Measurements from ENCODE around the gene CD93.

The CD93 gene

DNA sequence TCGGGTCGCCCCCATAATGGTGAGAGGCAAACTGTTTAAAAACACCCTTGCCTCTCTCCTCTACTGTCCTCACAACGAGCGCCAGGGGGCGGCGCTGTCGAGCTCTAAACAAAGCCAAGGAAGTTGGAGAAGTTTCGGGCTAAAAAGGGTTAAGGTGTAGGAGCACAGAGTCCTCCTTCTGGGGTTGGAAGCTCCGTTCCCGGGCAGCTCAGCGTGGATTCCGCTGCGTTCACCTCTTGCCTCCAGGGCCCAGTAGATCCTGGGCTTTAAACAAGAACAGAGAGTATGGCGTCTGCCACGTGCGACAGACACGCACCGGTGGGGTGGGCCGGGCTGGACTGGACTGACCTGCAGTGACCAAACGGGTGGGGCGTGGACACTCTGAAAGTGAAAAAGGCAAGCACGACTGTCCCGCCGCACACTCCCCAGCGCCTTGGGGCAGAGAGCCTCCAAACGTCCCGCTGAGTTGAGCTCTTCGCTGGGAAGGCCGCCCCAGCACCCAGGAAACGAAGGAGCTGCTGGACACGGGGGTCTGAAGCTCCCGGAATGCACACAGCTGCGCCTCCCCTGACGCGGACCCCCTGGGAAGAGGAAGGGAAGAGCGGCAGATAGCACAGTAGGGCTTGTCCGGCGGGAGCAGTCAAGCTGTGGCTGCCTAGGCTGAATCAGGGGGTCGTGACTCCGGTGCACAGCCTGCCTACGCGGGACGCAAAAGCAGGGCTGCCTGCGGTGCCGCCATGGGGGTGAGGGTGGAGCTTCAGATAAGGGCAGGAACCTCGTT, 35.1 kb downstream of the CD93 start:
- DNase-seq = peak; percentile 59

DNA sequence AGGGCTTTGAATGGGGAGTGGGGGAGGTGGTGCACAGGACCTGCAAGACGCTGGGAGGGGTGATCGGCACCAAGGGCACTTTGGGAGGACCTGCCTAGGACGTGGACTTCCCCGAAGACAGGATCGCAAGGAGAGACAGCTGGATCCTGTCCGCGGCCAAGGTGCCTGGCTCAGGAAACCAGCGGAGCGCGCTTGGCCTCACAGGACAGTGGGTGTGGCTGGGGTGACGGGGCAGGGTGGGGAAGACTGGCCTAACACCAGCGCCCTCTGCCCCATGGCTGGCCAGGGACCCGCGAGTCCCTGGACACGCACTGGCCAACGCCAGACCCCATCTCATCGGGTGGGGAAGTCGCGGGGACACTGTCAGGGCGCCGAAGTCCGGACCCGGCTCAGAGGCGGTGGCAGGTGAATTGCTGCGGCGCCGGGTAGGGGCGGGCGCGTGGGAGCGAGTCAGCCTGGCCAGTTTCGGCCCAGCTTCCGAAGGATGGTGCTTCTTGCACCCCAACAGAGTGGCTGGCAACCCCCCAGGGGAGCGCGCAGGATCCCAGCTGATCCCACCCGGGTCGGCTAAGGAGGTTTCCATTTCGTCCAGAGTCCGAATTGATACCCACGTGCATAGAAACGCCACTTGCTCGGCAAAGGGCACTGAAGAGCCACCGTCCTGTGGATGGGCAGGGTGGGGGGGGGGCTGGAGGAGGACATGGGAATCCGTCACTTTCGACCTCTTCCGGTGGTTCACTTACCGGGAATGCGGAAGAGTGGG, 35.9 kb downstream of the CD93 start:
- peak; percentile 20 for DNase-seq

DNA sequence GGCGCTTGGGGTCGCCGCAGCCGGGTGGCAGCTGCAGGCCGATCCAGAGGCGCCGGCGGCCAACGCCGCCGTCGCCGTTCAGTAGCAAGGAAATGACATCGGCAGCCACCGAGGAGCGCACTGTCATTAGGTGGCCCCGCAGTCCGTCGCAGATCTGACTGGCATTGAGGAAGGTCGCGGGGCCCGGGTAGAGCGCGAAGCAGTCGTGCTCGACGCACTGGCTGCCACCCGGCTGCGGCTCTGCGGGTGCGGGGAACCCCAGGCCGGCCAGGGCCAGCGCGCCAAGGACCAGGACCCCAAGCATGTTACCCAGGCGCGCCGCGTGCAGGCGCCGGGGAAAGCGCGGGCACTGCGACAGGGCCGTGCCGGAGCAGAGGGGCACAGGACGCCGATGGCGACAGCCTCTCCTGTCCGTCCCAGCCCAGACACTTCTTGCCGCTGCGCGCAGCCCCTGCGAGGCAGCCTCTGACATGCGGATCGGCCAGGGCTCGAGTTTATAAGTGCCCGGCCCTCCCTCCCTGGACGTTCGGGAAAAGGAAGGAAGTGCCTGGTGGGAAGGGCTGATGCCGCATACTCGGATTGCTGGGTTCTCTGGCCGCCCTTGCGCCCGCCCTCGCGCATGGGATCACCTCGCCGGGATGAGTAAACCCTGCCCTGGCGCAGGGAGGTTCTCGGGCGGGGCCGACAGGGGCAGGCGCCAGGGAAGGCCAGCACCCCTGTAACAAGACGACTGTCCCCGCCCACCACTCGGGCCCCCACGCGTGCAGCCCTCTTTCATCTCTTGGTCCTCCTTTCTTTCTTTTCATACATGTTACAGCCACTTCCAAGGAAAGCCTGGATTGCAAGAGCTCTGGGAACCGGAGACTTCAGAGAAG, 36.7 kb downstream of the CD93 start, which contains the start of gene THBD:
Gene THBD, minus strand, starts transcription at position 472 of the 875 bp plus-strand sequence. Its CDS starts 168 bp downstream, at position 304.
- DNase-seq = peak; percentile 52

DNA sequence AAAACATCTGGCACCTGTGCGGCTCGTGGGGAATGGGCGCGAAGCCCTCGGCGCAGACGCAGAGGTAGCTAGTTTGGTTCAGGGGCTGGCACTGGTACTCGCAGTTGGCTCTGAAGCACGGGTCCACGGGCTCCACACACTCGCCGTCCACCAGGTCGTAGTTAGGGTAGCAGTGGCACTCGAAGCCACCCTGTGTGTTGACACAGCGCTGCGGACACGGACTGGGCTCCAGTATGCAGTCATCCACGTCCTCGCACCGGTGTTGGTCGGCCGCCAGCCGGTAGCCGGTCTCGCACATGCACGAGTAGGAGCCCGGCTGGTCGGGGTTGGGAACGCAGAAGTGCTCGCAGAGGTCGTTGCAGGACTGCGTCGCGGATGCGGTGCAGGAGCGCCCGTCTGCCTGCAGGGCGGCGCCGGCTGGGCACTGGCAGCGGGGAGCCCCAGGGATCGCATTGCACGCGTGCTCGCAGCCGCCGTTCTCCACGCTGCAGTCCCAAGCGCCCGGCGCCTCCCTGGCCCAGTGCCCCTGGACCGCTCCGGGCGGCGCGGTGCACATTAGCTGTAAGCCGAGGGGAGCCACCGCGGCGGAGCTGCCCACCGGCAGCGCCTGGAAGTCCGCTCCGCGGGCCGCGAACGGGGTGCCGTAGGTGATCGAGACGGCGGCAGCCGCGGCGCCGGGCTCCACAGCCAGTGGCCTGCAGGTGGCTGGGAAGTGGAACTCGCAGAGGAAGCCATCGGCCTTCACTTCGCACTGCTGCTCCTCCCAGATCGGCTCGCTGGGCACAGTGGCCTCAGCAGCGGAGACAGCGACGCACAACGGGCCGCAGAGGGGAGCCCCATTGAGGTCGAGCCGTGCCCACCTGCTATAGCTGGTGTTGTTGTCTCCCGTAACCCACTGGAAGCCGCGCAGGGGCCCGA, 37.6 kb downstream of the CD93 start:
- peak; percentile 12 for DNase-seq

DNA sequence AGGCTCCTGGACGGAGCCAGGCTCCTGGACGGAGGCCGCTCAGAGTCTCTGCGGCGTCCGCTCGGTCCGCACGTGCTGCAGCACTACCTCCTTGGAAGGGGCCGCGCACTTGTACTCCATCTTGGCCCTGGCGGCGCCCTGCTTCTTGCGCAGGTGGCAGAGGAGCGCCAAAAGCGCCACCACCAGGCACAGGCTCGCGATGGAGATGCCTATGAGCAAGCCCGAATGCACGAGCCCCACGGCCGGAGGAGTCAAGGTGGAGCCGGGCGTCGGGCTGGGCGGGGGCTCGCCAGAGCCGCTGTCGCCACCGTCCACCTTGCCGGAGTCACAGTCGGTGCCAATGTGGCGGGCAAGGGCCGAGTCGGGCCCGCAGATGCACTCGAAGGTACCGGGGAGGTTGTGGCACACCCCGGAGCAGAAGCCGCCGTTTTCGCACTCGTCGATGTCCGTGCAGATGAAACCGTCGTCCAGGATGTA, 38.3 kb downstream of the CD93 start:
- no peak for DNase-seq

DNA sequence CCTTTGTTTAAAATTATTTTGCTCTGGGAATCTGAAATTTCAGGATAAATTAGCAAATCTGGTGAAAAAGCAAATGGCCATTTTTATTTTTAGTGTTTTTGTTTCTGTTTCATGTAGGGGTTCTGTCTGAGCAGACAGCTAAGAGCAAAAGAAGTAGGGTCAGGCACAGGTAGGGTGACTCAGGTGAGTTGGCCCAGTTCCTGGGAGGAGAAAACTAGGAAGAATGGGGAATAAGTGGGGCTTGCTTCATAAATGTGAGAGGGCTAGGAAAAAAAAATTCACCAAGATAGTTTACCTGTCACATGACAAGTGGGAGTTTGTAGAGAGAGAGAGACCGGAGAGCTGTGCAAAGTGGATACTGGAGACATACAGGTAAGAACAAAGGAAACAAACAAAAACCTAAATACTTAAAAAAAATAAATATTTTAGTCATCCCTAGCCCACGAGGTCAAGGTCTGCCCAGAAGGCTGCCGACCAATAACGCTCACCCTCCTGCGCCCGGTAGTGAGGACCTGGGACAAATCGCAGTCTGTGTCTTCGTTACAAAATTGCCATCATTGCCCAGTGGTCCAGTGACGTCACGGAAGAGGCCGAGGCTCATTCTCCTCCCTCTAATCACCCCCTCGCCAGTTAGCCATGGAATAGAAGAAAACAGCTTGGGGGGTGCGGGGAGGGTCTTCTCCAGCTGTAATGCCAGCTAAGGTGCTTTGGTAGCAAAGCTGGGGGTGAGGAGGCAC, 39.0 kb downstream of the CD93 start:
- no peak for DNase-seq

DNA sequence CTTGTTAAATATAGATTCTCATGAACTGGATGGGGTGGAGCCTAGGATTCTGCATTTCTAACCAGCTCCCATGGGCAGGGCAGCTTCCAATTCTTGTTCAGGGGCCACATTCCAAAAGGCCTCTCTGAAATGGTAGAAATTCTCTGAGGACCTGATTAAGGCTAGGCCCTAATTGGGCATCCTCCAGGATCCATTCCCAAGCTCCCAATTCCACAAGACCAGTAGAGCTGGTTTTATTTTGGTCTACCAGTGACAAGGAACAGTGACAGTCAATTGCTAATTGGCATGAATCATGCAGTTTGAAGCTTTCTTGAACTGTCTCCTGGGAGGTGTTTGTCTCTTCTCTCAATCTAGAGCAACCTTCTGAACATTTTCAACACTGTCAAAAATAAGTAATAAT, 39.7 kb downstream of the CD93 start:
- DNase-seq = no peak

DNA sequence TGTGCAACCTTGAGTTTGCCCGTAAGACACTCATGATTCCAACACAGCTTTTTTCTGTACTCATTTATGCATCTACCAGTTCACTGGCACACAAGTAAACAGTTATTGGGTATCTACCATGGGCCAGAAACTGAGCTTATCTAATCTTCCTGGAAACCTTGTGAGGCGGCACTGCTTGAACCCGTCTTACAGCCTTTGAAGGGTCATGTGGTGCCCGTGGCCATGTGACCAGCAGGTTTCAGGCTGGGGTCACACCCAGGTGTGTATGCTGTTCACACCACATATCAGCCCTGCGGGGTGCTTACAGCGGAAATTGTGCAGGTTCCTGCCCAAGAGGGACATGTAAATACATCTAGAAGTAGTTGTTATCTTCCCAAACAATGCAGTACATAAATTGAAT, 42.7 kb downstream of the CD93 start:
- DNase-seq = no peak

DNA sequence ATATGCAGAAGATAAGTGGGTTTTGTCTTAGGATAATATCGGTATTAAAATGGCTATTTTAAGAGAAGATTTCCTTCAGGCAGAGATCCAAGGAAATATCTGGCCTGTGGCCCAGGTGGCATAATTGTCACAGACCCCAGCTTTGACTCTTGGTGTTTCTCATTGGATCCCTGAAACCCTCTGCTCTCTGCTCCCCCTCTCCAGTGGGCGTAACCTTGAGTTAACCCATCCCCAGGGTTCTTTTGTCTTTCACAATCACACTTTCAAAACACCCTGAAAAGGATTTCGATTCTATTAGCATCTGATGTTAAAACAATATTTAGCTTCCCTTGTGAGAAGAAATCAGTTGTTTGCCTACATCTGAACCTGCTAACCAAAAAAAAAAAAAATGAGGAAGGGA, 43.9 kb downstream of the CD93 start:
- DNase-seq = no peak

DNA sequence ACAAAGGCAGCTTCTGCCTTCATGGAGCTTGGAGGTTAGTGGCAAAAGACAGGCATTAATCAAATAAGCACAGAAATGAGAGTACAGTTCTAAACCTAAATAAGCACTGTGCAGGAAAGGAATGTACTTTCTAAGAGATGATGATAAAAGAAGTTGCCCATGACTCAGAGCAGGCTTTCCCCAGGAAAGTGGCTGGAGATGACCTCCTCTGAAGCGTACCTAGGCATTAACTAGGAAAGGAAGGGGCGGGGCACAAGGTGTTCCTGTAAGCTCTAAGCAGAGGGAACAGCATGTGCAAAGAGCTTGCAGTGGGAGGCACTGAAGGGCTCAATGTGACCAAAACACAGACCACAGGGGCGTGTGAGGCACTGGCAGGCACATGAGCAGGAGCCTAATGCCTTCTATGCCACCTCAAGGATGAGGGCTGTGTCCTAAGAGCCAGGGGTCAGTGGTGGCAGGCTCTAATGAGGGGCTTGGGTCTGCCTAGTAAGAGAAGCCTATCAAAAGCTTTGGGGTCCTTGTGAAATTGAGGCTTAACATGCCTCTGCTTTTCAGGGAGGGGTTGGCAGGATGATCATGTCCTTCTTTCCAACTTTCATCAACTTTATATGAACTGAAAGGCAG, 46.1 kb downstream of the CD93 start:
- no peak for DNase-seq

DNA sequence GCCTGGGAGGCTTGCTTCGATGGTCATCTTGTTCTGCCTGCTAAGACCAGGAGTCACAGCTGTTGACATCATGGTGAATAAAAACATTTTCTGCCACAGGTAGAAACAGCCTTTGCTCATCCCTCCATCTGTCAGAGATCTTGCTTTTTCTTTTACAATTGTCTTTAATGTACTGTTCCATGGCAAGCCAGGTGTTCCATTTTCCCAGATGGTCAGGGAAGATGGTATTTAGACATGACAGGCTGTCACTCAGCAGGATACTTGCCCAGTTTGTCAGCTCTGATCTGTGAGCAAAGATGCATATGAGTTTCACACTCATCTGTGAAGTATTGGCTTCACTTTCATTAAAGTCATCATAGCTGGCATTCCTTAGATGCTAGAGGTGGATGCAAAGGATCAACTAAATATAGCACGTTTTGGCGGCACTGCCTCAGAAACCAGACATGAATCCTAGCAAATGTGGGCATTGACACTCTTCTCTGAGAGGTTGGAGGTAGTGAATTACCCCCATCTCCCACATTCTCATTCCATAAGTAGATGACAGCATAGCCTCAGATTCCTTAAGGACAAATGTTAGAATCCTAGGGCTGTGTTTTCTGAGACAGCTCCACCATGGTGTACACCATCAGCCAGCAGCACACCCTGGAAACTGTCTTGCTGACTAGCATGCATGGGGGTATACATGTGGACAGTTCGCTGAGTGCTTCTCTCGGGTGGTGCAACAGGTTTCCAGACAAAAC, 46.8 kb downstream of the CD93 start:
- DNase-seq = no peak

DNA sequence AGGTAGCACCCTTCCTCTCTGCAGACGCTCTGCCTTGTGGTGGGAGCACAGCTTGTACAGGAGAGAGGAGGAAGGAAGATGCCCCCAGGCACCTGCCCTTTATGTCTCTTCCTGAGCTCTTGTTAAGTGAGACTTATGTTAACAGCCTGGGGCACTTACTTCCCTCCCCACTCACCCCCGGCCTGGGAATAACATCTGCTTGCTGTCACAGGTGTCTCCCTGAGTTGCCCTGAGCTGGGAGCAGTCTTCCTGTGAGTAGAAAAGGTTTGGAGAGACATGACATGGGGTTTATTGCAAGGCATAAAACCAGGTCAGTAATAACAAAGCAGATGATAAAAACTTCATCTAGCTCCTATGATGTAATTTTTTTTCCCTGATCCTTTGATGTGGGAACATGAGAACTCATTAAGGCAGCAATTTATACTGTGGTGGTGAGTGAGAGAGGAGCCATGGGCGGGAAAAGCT, 49.1 kb downstream of the CD93 start:
- DNase-seq = no peak

DNA sequence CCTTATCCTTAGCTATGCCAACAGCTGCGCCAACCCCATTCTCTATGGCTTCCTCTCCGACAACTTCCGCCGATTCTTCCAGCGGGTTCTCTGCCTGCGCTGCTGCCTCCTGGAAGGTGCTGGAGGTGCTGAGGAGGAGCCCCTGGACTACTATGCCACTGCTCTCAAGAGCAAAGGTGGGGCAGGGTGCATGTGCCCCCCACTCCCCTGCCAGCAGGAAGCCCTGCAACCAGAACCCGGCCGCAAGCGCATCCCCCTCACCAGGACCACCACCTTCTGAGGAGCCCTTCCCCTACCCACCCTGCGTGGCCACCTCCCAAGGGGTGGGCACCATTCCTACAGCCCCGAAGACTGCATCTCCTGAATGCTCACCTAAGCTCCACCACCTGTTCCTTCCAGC, 49.8 kb downstream of the CD93 start:
- no peak for DNase-seq

DNA sequence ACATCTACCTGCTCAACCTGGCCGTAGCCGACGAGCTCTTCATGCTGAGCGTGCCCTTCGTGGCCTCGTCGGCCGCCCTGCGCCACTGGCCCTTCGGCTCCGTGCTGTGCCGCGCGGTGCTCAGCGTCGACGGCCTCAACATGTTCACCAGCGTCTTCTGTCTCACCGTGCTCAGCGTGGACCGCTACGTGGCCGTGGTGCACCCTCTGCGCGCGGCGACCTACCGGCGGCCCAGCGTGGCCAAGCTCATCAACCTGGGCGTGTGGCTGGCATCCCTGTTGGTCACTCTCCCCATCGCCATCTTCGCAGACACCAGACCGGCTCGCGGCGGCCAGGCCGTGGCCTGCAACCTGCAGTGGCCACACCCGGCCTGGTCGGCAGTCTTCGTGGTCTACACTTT, 50.4 kb downstream of the CD93 start:
- no peak for DNase-seq

DNA sequence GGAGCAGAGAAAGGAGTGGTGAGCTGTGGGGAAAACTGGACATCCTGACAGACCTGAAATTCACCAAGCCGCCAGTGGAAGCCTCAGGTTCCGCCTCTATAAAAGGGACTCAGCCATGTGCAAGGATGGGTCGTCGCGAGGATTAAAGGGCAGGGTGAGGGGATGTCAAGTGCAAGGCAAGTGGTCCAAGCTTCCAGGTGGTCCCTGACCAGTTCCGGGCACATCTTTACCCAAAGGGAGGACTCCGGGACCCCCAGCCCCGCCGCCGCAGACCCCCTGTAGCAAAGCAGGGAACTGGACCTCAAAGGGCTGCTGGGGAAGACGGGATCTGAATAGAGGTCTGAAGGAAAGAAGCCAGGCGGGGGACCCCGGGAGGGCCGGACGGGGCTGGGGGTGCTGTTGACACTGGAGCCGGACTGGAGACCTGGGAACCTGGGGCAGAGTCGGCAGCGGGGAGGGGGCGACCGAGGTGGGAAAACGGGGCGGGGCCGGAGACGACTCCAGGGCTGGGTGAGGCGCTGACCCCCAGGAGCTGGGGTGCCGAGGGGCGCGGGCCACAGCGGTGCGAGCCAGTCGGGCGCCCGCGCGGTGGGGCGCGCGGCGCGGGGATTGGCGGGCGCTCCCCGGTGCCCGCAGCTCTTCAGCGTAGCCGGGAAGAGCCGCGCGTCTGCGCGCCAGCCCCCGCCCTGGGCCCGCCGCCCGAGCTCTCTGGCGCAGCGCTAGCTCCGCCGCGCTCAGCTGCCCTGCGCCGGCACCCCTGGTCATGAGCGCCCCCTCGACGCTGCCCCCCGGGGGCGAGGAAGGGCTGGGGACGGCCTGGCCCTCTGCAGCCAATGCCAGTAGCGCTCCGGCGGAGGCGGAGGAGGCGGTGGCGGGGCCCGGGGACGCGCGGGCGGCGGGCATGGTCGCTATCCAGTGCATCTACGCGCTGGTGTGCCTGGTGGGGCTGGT, 51.1 kb downstream of the CD93 start, which contains the start of gene SSTR4:
Gene SSTR4, plus strand, starts transcription at position 592 of the 951 bp plus-strand sequence. Its CDS starts 172 bp downstream, at position 764.
- no peak for DNase-seq

DNA sequence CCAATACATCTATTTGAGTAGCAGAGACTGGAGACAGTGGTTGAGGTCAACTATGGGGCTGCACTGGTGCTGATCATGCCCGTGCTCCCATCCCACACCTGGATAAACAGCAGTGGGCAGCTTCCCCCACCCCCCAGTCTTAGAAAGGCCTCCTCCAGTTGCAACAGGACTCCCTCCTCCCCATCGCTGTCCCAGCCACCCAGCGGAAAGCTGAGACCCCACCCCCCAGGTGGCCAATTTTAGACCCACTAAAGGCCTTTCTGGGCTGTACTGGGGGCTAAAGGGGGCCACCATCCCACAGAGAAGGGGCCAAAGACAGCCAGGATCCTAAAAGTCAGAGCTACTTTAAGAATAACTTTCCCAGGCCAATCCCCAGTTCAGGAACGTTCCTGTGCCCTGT, 52.2 kb downstream of the CD93 start:
- DNase-seq = no peak

DNA sequence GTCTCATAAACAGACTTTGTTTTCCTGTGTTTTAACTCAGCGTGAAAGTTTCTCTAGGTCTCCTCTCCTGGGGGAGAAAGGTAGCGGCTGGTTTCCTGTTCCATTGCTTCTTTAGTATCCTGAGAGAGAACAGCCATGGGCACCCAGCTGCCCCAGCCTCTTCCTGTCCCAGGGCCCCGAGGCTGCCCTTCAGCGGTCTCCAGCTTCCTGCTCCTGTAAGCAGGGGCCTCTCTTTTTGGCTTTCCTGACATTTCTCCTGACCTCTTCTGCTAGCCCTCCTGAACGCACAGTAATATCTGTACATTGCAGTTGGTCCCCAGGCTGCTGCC, 53.4 kb downstream of the CD93 start:
- DNase-seq = no peak

DNA sequence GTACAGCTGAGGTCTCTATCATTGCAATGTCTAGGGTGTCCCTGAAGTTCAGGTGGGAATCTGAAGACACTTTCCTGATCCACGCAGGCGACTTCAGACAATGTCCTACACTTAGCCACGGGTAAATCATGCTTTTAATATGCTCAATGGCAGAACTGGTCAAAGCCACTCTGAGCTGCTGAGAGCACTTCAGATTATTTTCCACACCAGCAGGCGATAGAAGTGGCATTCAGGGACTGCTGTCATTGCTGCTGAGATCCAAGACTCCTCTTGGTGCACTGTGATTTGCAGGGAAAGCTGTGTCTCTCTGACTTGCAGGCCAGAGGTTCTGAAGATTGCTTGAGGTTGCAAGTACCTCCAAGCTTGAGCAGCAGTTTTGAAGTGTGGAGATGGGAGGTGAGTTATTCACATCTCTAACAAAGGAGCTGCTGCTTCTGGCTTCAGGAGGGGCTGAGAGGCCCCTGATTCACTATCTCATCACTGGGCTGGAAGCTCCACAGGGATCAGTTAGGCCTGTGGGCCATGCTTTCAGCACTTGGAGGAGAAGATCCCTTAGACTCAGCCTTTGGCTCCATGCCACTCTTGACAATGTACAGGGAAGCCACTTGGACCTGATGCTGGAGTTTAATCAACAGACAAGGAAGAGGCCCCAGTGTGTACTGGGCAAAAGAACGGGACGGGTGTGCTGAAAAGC, 53.9 kb downstream of the CD93 start:
- DNase-seq = no peak

Data from EL (cell line).